T-helper 2 cell treated with Interferon-gamma antibody and Interleukin-4, amounts not matched to agents 5 μg/mL and 100 μg/mL, for 36 hours (primary cell): ENCODE data around the gene KIF1A.
"Not testable (repeated sequence)": the region's sequence is repeated elsewhere in the genome, so short reads cannot be mapped to it uniquely, and the experiment has no call there.

Experiments
- DNase-seq: peaks from one replicate; pipeline ENCODE4 v3.0.0; 2021; ENCODE audit warnings: low spot score
- H3K27ac Mint-ChIP-seq: one replicate; pipeline ENCODE4 v1.8.0; 2021; ENCODE audit warnings: mild to moderate bottlenecking, mixed read lengths
- H3K27me3 Mint-ChIP-seq: one replicate; pipeline ENCODE4 v1.8.0; 2021; ENCODE audit warnings: low read depth, mixed read lengths
- H3K36me3 Mint-ChIP-seq: one replicate; pipeline ENCODE4 v1.8.0; 2021; ENCODE audit warnings: low read depth, mixed read lengths
- H3K4me1 Mint-ChIP-seq: one replicate; pipeline ENCODE4 v1.8.0; 2021; ENCODE audit warnings: low read depth, mixed read lengths
- H3K4me3 Mint-ChIP-seq: one replicate; pipeline ENCODE4 v1.8.0; 2022; ENCODE audit warnings: mild to moderate bottlenecking, moderate library complexity, mixed read lengths
- H3K9me3 Mint-ChIP-seq: one replicate; pipeline ENCODE4 v1.8.0; 2021; ENCODE audit warnings: mixed read lengths

KIF1A gene

GRCh38 chr2:240674461-240675184 lies 145.4 kb downstream of the KIF1A start:
- not testable (repeated sequence) for H3K27ac Mint-ChIP-seq, H3K36me3 Mint-ChIP-seq, DNase-seq, H3K4me1 Mint-ChIP-seq, H3K9me3 Mint-ChIP-seq, H3K4me3 Mint-ChIP-seq
- H3K27me3 Mint-ChIP-seq = peaks cover 30% of the 10 kb centered on the region

- DNase-seq = no peak
- Mint-ChIP-seq H3K4me1 (no peaks in the 10 kb centered on the region), H3K4me3 (no peak overlapping the region), H3K36me3 (no peaks in the 10 kb centered on the region), H3K27ac (no peak overlapping the region), H3K9me3 (no peaks in the 10 kb centered on the region), H3K27me3 (peaks cover 41% of the 10 kb centered on the region)
Measured at GRCh38 chr2:240672701-240673190, 147.3 kb downstream of the KIF1A start.

- H3K4me1 Mint-ChIP-seq = no peaks in the 10 kb centered on the region
- no peak overlapping the region for H3K4me3 Mint-ChIP-seq
- no peaks in the 10 kb centered on the region for H3K36me3 Mint-ChIP-seq
- H3K27ac Mint-ChIP-seq = no peak overlapping the region
- H3K27me3 Mint-ChIP-seq = peaks cover 45% of the 10 kb centered on the region
- no peak for DNase-seq
- H3K9me3 Mint-ChIP-seq = no peaks in the 10 kb centered on the region
Measured at GRCh38 chr2:240672076-240672700, 147.8 kb downstream of the KIF1A start.

- Mint-ChIP-seq H3K4me1 (no peaks in the 10 kb centered on the region), H3K36me3 (no peaks in the 10 kb centered on the region), H3K4me3 (no peak overlapping the region), H3K27me3 (peaks cover 58% of the 10 kb centered on the region), H3K27ac (no peak overlapping the region), H3K9me3 (no peaks in the 10 kb centered on the region)
- no peak for DNase-seq
Measured at GRCh38 chr2:240670950-240671349, 149.1 kb downstream of the KIF1A start.

- H3K4me3 Mint-ChIP-seq = no peak overlapping the region
Measured at GRCh38 chr2:240670402-240670801, 149.6 kb downstream of the KIF1A start.

GRCh38 chr2:240664622-240665021 lies 155.4 kb downstream of the KIF1A start:
- DNase-seq = no peak
- Mint-ChIP-seq H3K4me1 (no peaks in the 10 kb centered on the region), H3K27ac (no peak overlapping the region), H3K9me3 (no peaks in the 10 kb centered on the region), H3K4me3 (no peak overlapping the region), H3K36me3 (no peaks in the 10 kb centered on the region), H3K27me3 (peaks cover 71% of the 10 kb centered on the region)

More at GRCh38 chr2:240670402-240670801, 149.6 kb downstream of the KIF1A start:
- no peak for DNase-seq
- Mint-ChIP-seq H3K36me3 (no peaks in the 10 kb centered on the region), H3K4me1 (no peaks in the 10 kb centered on the region), H3K9me3 (no peaks in the 10 kb centered on the region), H3K27me3 (peaks cover 62% of the 10 kb centered on the region), H3K27ac (no peak overlapping the region)
